CD14-positive monocyte (primary cell): ENCODE results near the gene CDH4. TPM values are rescaled to one million over a fixed set of nuclear protein-coding genes. Genes with fewer than 3 reads are reported as not detected.

Experiments used
- DNase-seq, 3 donors: peaks; one replicate each; pipeline ENCODE4 v3.0.0-alpha.2; 2011 to 2022
- H2AFZ ChIP-seq: 2 replicates; pipeline ENCODE4 v1.6.0; 2012; ENCODE audit warnings: mild to moderate bottlenecking, low read depth, low read length, inconsistent platforms; ENCODE audit not compliant: insufficient read depth, poor library complexity, severe bottlenecking
- H3K27ac ChIP-seq, 2 donors: 1 replicate in 1 of 2; 2 replicates in 1 of 2; pipeline ENCODE4 v1.5.1; 2012 to 2013; ENCODE audit warnings: low read length in 2 of 2, control low read depth in 1 of 2, inconsistent platforms in 1 of 2, low read depth in 1 of 2, mild to moderate bottlenecking in 1 of 2
- H3K27me3 ChIP-seq, 2 donors: one replicate each; pipeline versions ENCODE4 v1.6.0 to v1.6.1; 2011 to 2013; ENCODE audit warnings: low read length in 2 of 2; ENCODE audit not compliant: control insufficient read depth in 2 of 2, insufficient read depth in 2 of 2
- H3K36me3 ChIP-seq, 2 donors: replicated peaks in 1 of 2; 1 replicate in 1 of 2; 2 replicates in 1 of 2; pipeline versions ENCODE4 v1.5.1 to v1.6.1; 2012 to 2013; ENCODE audit warnings: low read length in 2 of 2, control low read depth in 1 of 2, inconsistent platforms in 1 of 2, mild to moderate bottlenecking in 1 of 2; ENCODE audit not compliant: insufficient read depth in 2 of 2, control insufficient read depth in 1 of 2
- H3K4me1 ChIP-seq, 2 donors: 1 replicate in 1 of 2; 2 replicates in 1 of 2; pipeline versions ENCODE4 v1.5.1 to v1.6.1; 2012 to 2013; ENCODE audit warnings: low read length in 2 of 2, control low read depth in 1 of 2, inconsistent platforms in 1 of 2, mild to moderate bottlenecking in 1 of 2, moderate library complexity in 1 of 2; ENCODE audit not compliant: insufficient read depth in 2 of 2, control insufficient read depth in 1 of 2
- H3K4me2 ChIP-seq: replicated peaks from 2 replicates; pipeline ENCODE3; 2012; ENCODE audit warnings: low read length, moderate library complexity, mild to moderate bottlenecking; ENCODE audit not compliant: poor library complexity, severe bottlenecking; ENCODE audit errors: extremely low read depth
- H3K4me3 ChIP-seq, 3 experiments: fragments of 200-600 bp in 1 of 3; sonication (generic) in 1 of 3; replicated peaks in 1 of 3; 1 replicate in 2 of 3; 2 replicates in 1 of 3; pipeline ENCODE4 v1.5.1; 2011 to 2013; ENCODE audit warnings: low read length in 3 of 3, mild to moderate bottlenecking in 3 of 3, control low read depth in 2 of 3, low read depth in 2 of 3, inconsistent platforms in 1 of 3, moderate library complexity in 1 of 3
- H3K79me2 ChIP-seq: 2 replicates; pipeline ENCODE4 v1.6.0; 2012; ENCODE audit warnings: mild to moderate bottlenecking, control low read depth, inconsistent platforms, low read length, moderate library complexity; ENCODE audit not compliant: insufficient read depth
- H3K9ac ChIP-seq: 2 replicates; pipeline ENCODE4 v1.6.0; 2017; ENCODE audit warnings: low read length, mild to moderate bottlenecking; ENCODE audit not compliant: insufficient read depth, poor library complexity, severe bottlenecking
- H3K9me3 ChIP-seq, 2 donors: replicated peaks in 1 of 2; 1 replicate in 1 of 2; 2 replicates in 1 of 2; pipeline versions ENCODE4 v1.5.1 to v1.6.1; 2012 to 2013; ENCODE audit warnings: low read length in 2 of 2, control low read depth in 1 of 2; ENCODE audit not compliant: control insufficient read depth in 1 of 2, insufficient read depth in 1 of 2
- H4K20me1 ChIP-seq: 2 replicates; pipeline ENCODE4 v1.6.0; 2012; ENCODE audit warnings: mild to moderate bottlenecking, low read length, control low read depth, moderate library complexity; ENCODE audit not compliant: insufficient read depth
- H3K27ac Mint-ChIP-seq, 7 donors: one replicate each; pipeline ENCODE4 v1.8.0; 2020; ENCODE audit warnings: mild to moderate bottlenecking in 7 of 7, mixed read lengths in 7 of 7, moderate library complexity in 6 of 7, inconsistent platforms in 2 of 7
- H3K27me3 Mint-ChIP-seq, 3 donors: one replicate each; pipeline ENCODE4 v1.8.0; 2021 to 2022; ENCODE audit warnings: low read depth in 3 of 3, mild to moderate bottlenecking in 3 of 3, mixed read lengths in 3 of 3, moderate library complexity in 3 of 3, inconsistent platforms in 1 of 3
- H3K36me3 Mint-ChIP-seq, 2 donors: one replicate each; pipeline ENCODE4 v1.8.0; 2020; ENCODE audit warnings: mixed read lengths in 2 of 2, inconsistent platforms in 1 of 2, mild to moderate bottlenecking in 1 of 2
- H3K4me1 Mint-ChIP-seq: one replicate; pipeline ENCODE4 v1.8.0; 2020; ENCODE audit warnings: mild to moderate bottlenecking, mixed read lengths
- H3K4me3 Mint-ChIP-seq, 2 donors: one replicate each; pipeline ENCODE4 v1.8.0; 2020; ENCODE audit warnings: mild to moderate bottlenecking in 2 of 2, mixed read lengths in 2 of 2, moderate library complexity in 1 of 2
- H3K9me3 Mint-ChIP-seq, 7 donors: one replicate each; pipeline ENCODE4 v1.8.0; 2020 to 2022; ENCODE audit warnings: mixed read lengths in 7 of 7, mild to moderate bottlenecking in 6 of 7, moderate library complexity in 6 of 7, inconsistent platforms in 2 of 7
- WGBS: methylation state at CpG from one replicate; pipeline ENCODE4 v1.1.5; 2013; ENCODE audit warnings: missing lambda C conversion rate; ENCODE audit not compliant: insufficient coverage; 5-methylcytosine and 5-hydroxymethylcytosine counted together
- intact Hi-C, 2 donors: fragments of 100-400 bp; cut with micrococcal nuclease; formaldehyde crosslinking; loops; one replicate each; pipeline versions ENCODE4 v1.15.0 to v1.15.1; 2023
- polyA plus RNA-seq, 3 donors: library from polyadenylated mRNA; depleted of rRNA in 1 of 3; unstranded in 2 of 3; stranded (reverse) in 1 of 3; fragments of 300-500 nt in 2 of 3; fragments of >200 nt in 1 of 3; fragmentation: Illumina TruSeq in 2 of 3; gene quantifications; 1 replicate in 2 of 3; 2 replicates in 1 of 3; pipeline ENCODE4 v1.2.3, GENCODE V29; 2012 to 2021
- TF ChIP-seq, protein P1 (sequence below): fragments of 200-600 bp; IDR thresholded peaks from one replicate; pipeline ENCODE4 v1.8.0; 2022; ENCODE audit warnings: antibody characterized with exemption, mild to moderate bottlenecking

Gene CDH4
- polyA plus RNA-seq, 3 donors = not detected

DNA sequence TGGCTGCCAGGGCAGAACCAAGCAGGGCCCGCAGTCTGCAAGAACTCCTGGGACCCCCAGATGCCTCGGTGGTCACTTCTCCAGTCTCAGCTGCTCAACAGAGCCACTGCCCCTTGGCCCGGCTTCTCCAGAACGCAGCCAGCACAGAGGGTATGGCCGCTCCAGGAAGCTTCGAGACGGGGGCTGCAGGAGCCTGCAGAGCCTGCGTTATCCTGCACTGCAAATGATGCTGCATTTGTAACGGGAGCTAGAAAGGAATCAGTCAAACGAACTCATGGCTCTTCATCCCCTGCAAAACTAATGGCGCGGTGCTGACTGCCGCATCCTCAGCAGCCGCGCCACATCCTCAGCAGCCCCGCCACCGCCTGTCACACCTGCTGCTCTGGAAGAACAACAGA lies 558.7 kb downstream of the CDH4 start:
- Histone ChIP-seq H3K4me1 (no peaks in the 10 kb centered on the region), H3K9ac (no peak overlapping the region), H3K4me2 (no peak overlapping the region), H3K27me3 (no peaks in the 10 kb centered on the region), H3K79me2 (no peaks in the 10 kb centered on the region), H4K20me1 (no peaks in the 10 kb centered on the region), H2AFZ (no peak overlapping the region), H3K27ac (no peak overlapping the region), H3K9me3 (peaks cover 0 to 97% of the 10 kb centered on the region in 2 donors), H3K36me3 (no peaks in the 10 kb centered on the region), H3K4me3 (no peak overlapping the region)
- intact Hi-C loops = no loop called here
- Mint-ChIP-seq H3K36me3 (no peaks in the 10 kb centered on the region), H3K27me3 (peaks cover 0 to 1% (median 0%) of the 10 kb centered on the region in 3 donors), H3K4me1 (no peaks in the 10 kb centered on the region), H3K4me3 (no peak overlapping the region), H3K27ac (no peak overlapping the region), H3K9me3 (peaks cover 0 to 52% (median 24%) of the 10 kb centered on the region in 7 donors)
- 88% methylated on average over 14 of the region's 17 CpGs for WGBS
- TF ChIP-seq, protein P1, sequence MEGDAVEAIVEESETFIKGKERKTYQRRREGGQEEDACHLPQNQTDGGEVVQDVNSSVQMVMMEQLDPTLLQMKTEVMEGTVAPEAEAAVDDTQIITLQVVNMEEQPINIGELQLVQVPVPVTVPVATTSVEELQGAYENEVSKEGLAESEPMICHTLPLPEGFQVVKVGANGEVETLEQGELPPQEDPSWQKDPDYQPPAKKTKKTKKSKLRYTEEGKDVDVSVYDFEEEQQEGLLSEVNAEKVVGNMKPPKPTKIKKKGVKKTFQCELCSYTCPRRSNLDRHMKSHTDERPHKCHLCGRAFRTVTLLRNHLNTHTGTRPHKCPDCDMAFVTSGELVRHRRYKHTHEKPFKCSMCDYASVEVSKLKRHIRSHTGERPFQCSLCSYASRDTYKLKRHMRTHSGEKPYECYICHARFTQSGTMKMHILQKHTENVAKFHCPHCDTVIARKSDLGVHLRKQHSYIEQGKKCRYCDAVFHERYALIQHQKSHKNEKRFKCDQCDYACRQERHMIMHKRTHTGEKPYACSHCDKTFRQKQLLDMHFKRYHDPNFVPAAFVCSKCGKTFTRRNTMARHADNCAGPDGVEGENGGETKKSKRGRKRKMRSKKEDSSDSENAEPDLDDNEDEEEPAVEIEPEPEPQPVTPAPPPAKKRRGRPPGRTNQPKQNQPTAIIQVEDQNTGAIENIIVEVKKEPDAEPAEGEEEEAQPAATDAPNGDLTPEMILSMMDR = no peak
- no peak for DNase-seq

DNA sequence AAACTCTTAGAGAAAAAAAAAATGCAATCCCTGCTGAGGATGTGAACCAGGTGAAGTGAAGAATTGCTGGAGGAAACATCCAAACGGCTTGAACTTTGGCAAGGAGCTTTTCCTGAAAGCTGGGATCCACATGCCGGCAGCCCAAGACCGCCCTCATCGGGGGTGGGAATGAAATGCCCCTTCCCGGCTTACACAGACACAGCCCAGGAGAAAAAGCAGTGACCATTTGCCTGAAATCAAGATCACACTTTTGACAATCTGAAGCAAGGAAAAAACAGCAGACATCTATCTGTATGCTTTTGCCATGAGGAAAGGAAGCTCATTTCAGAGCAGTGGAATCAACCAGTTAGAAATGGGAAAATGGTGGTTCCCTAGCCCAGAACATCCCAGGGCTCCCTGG lies 559.1 kb downstream of the CDH4 start:
- H3K4me2 ChIP-seq = no peak overlapping the region
- no peaks in the 10 kb centered on the region for H3K36me3 ChIP-seq
- Mint-ChIP-seq H3K4me3 (no peak overlapping the region), H3K27ac (no peak overlapping the region), H3K4me1 (no peaks in the 10 kb centered on the region), H3K36me3 (no peaks in the 10 kb centered on the region), H3K27me3 (peaks cover 0 to 1% (median 0%) of the 10 kb centered on the region in 3 donors), H3K9me3 (peaks cover 0 to 51% (median 24%) of the 10 kb centered on the region in 7 donors)
- H3K9me3 ChIP-seq = peaks cover 0 to 96% of the 10 kb centered on the region in 2 donors
- H4K20me1 ChIP-seq = no peaks in the 10 kb centered on the region
- H3K4me1 ChIP-seq = no peaks in the 10 kb centered on the region
- H3K9ac ChIP-seq = no peak overlapping the region
- H3K27ac ChIP-seq = no peak overlapping the region
- intact Hi-C loops = no loop called here
- no peak overlapping the region for H2AFZ ChIP-seq
- no peaks in the 10 kb centered on the region for H3K79me2 ChIP-seq
- WGBS = 88% methylated on average over 5 of the region's 5 CpGs
- DNase-seq = no peak
- no peaks in the 10 kb centered on the region for H3K27me3 ChIP-seq
- TF ChIP-seq, protein P1 = no peak
- H3K4me3 ChIP-seq = no peak overlapping the region
